Uterus (tissue), 4 donors: ENCODE measurements around the gene TMEM212. TPM values are rescaled to one million over a fixed set of nuclear protein-coding genes. Genes with fewer than 3 reads are reported as not detected.

ENCODE experiments used
- DNase-seq, 2 donors: peaks; one replicate each; pipeline ENCODE4 v3.0.0-alpha.2; 2019 to 2020
- H3K27ac ChIP-seq, 2 donors: fragments of 200-600 bp; sonication (generic); 1 replicate in 1 of 2; 2 replicates in 1 of 2; pipeline ENCODE4 v1.5.1; 2016 to 2018
- H3K27me3 ChIP-seq, 2 donors: fragments of 200-600 bp; sonication (generic); one replicate each; pipeline ENCODE4 v1.5.1; 2018 to 2019; ENCODE audit warnings: control low read depth in 1 of 2
- H3K36me3 ChIP-seq, 2 donors: fragments of 200-600 bp; sonication (generic); one replicate each; pipeline ENCODE4 v1.5.1; 2019; ENCODE audit warnings: control low read depth in 1 of 2
- H3K4me1 ChIP-seq, 2 donors: fragments of 200-600 bp; sonication (generic); one replicate each; pipeline ENCODE4 v1.5.1; 2018 to 2019; ENCODE audit warnings: control low read depth in 1 of 2
- H3K4me3 ChIP-seq, 2 donors: fragments of 200-600 bp; sonication (generic); 1 replicate in 1 of 2; 2 replicates in 1 of 2; pipeline ENCODE4 v1.5.1; 2018 to 2019; ENCODE audit warnings: mild to moderate bottlenecking in 1 of 2
- H3K9me3 ChIP-seq, 2 donors: fragments of 200-600 bp; sonication (generic); one replicate each; pipeline ENCODE4 v1.5.1; 2019; ENCODE audit warnings: control low read depth in 1 of 2
- CTCF ChIP-seq, 4 experiments: fragments of 200-600 bp in 2 of 4; fragments of 450-650 bp in 2 of 4; sonication (generic) in 2 of 4; IDR thresholded peaks; one replicate each; pipeline ENCODE4 v1.5.1; 2016 to 2019; ENCODE audit warnings: antibody characterized with exemption in 4 of 4, mild to moderate bottlenecking in 2 of 4, moderate library complexity in 1 of 4
- POLR2A ChIP-seq, 2 donors: fragments of 450-650 bp; IDR thresholded peaks; one replicate each; pipeline ENCODE4 v1.6.1; 2016; ENCODE audit warnings: antibody characterized with exemption in 2 of 2, mild to moderate bottlenecking in 1 of 2, moderate library complexity in 1 of 2
- intact Hi-C: fragments of 100-400 bp; cut with DNase I; formaldehyde crosslinking; loops from one replicate; pipeline ENCODE4 v1.15.1; 2023; ENCODE audit warnings: low total_unique reads
- total RNA-seq, 4 donors: library from RNA; depleted of rRNA in 3 of 4; stranded (reverse); fragments of >200 nt in 3 of 4; gene quantifications; one replicate each; pipeline versions ENCODE4 v1.1.0 to v1.2.4, GENCODE V29; 2014 to 2023
- donor health status: DM: yes; HTN: yes; CAD: no.

TMEM212 gene
- total RNA-seq, 4 donors from 2014 or later = 1.2 TPM; not detected in 3

DNA sequence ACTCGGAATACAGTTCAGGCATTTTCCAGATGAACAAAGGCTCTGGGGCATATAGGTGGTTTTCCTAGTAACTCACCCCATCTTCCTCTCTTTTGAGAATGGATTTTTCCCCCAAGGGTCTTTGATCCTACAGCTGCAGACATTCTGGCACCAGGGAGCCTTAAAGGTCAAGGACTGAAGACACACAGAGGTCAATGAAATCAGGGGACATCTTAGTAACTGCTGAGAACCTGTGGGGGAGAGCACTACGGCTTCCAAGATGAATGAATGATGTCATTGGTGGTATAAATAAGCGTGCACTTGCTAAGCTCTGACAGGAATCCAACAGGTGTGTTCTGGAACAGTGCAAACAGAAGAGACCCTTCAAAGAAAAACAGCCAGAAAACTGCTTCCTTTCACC is 36.3 kb downstream of the TMEM212 start:
- Histone ChIP-seq H3K36me3 (no peaks in the 10 kb centered on the region), H3K27ac (peak overlapping the region; percentile 80 to 81), H3K4me3 (no peak overlapping the region), H3K27me3 (no peaks in the 10 kb centered on the region), H3K4me1 (peaks cover 3 to 10% of the 10 kb centered on the region in 2 donors), H3K9me3 (no peaks in the 10 kb centered on the region)
- DNase-seq = no peak
- TF ChIP-seq CTCF (IDR thresholded peaks at IDR 0.05) (no peak), POLR2A (IDR thresholded peaks at IDR 0.05) (no peak)
- intact Hi-C loops = no loop called here

GRCh38 chr3:171880101-171880870 is 37.1 kb downstream of the TMEM212 start:
- Histone ChIP-seq H3K27me3 (no peaks in the 10 kb centered on the region), H3K4me1 (peaks cover 3 to 10% of the 10 kb centered on the region in 2 donors), H3K36me3 (no peaks in the 10 kb centered on the region), H3K27ac (no peak overlapping the region), H3K4me3 (no peak overlapping the region), H3K9me3 (no peaks in the 10 kb centered on the region)
- no peak for DNase-seq
- intact Hi-C loops = no loop called here
- TF ChIP-seq CTCF (IDR thresholded peaks at IDR 0.05) = no peak
- no peak for TF ChIP-seq POLR2A (IDR thresholded peaks at IDR 0.05)

DNA sequence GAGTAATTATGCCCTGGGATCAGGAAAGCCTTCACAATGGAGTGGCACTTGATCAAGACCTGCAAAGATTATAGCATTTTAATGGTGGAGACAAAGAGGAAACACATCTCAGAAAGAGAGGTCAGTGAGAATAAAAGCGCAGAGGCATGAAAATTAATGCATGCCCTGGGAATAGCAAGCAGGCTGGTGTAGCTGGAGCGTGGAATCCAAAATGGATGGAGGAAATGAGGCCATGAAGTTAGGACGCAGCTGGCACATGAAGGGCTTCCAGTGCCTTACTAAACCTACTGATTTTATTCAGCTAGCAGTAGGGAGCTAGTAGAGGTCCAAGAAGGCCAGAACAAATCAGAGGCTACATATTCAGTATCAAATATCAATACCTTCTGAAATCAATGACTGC is 38.1 kb downstream of the TMEM212 start:
- TF ChIP-seq CTCF (IDR thresholded peaks at IDR 0.05) (no peak), POLR2A (IDR thresholded peaks at IDR 0.05) (no peak)
- Histone ChIP-seq H3K27ac (no peak overlapping the region), H3K27me3 (no peaks in the 10 kb centered on the region), H3K4me1 (peaks cover 3 to 9% of the 10 kb centered on the region in 2 donors), H3K9me3 (no peaks in the 10 kb centered on the region), H3K4me3 (no peak overlapping the region), H3K36me3 (no peaks in the 10 kb centered on the region)
- intact Hi-C loops = no loop called here
- no peak for DNase-seq

DNA sequence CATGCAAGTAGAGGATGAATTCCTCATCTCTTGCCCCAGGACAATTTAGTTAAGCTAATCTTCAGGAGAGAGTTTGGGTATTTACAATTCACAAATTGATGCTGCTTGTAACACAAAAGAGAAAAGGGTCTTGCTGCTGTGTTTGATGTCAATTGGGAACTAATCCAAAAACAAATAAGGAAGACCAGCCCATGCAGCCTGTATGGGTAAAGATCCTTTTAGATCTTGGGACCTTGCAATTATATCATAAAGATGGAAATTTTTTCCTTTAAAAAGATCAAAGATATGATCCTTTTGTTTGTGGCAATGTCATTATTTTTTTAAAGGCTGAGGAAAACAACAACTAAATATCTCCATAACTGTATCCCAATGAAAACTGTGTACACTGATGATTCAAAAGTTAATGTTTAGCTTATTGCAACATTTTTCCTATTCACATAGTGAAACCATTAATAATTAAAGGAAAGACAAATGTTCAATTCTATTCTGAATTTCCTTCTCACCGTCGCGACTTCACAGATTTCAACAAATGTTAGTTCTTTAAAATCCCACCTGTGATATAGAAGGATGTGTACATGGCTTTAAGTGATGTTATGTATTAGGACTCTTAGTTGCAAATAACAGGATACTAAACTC is 40.2 kb downstream of the TMEM212 start:
- no peak overlapping the region for H3K4me3 ChIP-seq
- H3K27ac ChIP-seq = no peak overlapping the region
- H3K4me1 ChIP-seq = no peaks in the 10 kb centered on the region
- no peaks in the 10 kb centered on the region for H3K9me3 ChIP-seq
- TF ChIP-seq CTCF (IDR thresholded peaks at IDR 0.05) (no peak), POLR2A (IDR thresholded peaks at IDR 0.05) (no peak)
- H3K27me3 ChIP-seq = no peaks in the 10 kb centered on the region
- no peak for DNase-seq
- intact Hi-C loops = no loop called here
- no peaks in the 10 kb centered on the region for H3K36me3 ChIP-seq

DNA sequence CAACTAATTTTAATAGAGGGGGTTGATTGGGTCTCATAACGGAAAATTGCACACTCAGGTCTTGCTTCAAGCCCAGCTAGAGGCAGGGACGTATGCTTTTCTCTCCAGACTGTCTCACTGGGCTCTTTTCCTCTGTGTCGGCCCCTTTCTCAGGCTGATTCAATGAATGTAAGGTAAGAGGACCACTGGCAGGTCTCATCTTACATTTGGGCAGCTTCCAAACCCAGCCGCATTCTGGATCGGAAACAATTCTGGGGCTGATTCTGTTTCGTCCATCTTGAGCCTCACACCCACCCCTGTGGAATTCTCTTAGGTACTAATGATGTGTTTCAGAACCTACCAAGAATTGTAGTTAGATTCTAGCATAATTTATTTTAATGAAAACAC is 40.7 kb downstream of the TMEM212 start:
- Histone ChIP-seq H3K27me3 (no peaks in the 10 kb centered on the region), H3K36me3 (no peaks in the 10 kb centered on the region), H3K4me3 (no peak overlapping the region), H3K27ac (no peak overlapping the region), H3K4me1 (no peaks in the 10 kb centered on the region), H3K9me3 (no peaks in the 10 kb centered on the region)
- no peak for TF ChIP-seq POLR2A (IDR thresholded peaks at IDR 0.05)
- no peak for TF ChIP-seq CTCF (IDR thresholded peaks at IDR 0.05)
- intact Hi-C loops = no loop called here
- no peak for DNase-seq
